ENCODE data around the gene SLAMF8.

The SLAMF8 gene

GRCh38 chr1:159877695-159878444, 51.2 kb downstream of the SLAMF8 start:
- DNase-seq, result no peak

GRCh38 chr1:159879136-159879535, 52.5 kb downstream of the SLAMF8 start:
- DNase-seq, result no peak

- DNase-seq, result no peak
Observed at GRCh38 chr1:159879977-159880376, 53.3 kb downstream of the SLAMF8 start.

- DNase-seq, result no peak
Observed at GRCh38 chr1:159880430-159880829, 53.8 kb downstream of the SLAMF8 start.

- peak; percentile 47 for DNase-seq
Observed at GRCh38 chr1:159881622-159882526, 55.2 kb downstream of the SLAMF8 start.

- DNase-seq, result no peak
Observed at GRCh38 chr1:159882527-159882862, 55.8 kb downstream of the SLAMF8 start.

GRCh38 chr1:159883134-159883533, 56.5 kb downstream of the SLAMF8 start:
- no peak for DNase-seq

- no peak for DNase-seq
Observed at GRCh38 chr1:159884296-159884695, 57.6 kb downstream of the SLAMF8 start.
